Measurements from ENCODE around the gene TSTD1. TPM values are rescaled to one million over a fixed set of nuclear protein-coding genes. Genes with fewer than 3 reads are reported as not detected.

Gene TSTD1
- total and polyA plus RNA-seq, 2 of the 8 experiments (the other 6 are each of a cell fraction or from before 2014, with no cell fraction given), result 60.9 to 314 TPM

GRCh38 chr1:161008869-161009510 lies 29.8 kb downstream of the TSTD1 start:
- no peak for FAIRE-seq
- H3K36me3 ChIP-seq (ENCODE audit: control insufficient read depth in 2 of 4, insufficient read depth in 4 of 4, low read length in 3 of 4), result peaks cover 0 to 11% (median 2%) of the 10 kb centered on the region in 4 experiments; a peak in 3 of 8 replicates
- H3K27me3 ChIP-seq (replicated peaks in 1 of 4; ENCODE audit: control insufficient read depth in 3 of 4, extremely low read depth in 1 of 4, insufficient read depth in 3 of 4, low read length in 3 of 4), result no peaks in the 10 kb centered on the region
- H3K79me1 ChIP-seq (ENCODE audit: low read depth, low read length), result peaks cover 13% of the 10 kb centered on the region
- no peak overlapping the region for H3K4me2 ChIP-seq (ENCODE audit: insufficient read depth in 1 of 2, low read depth in 2 of 2, low read length in 2 of 2)
- no peaks in the 10 kb centered on the region for H3K9me3 ChIP-seq (ENCODE audit: insufficient read depth in 2 of 2, low read depth in 1 of 2, low read length in 1 of 2)
- no peak overlapping the region for H3K14ac ChIP-seq (ENCODE audit: insufficient read length)
- H3K4me1 ChIP-seq (replicated peaks in 1 of 4; ENCODE audit: control insufficient read depth in 3 of 4, insufficient read depth in 4 of 4, low read length in 3 of 4), result peaks cover 7 to 11% (median 9%) of the 10 kb centered on the region in 4 experiments
- peaks cover 7 to 26% of the 10 kb centered on the region in 2 experiments for H4K20me1 ChIP-seq (replicated peaks in 1 of 2; ENCODE audit: control insufficient read depth in 1 of 2, insufficient read depth in 2 of 2, low read length in 2 of 2)
- no peak for TF ChIP-seq KDM1A (IDR thresholded peaks at IDR 0.05; ENCODE audit: borderline replicate concordance, low read length)
- H3K4me3 ChIP-seq (ENCODE audit: extremely low read depth in 1 of 4, insufficient read depth in 2 of 4, low read depth in 3 of 4, low read length in 4 of 4), result no peak overlapping the region
- H3K27ac ChIP-seq (ENCODE audit: low read depth, low read length), result no peak overlapping the region
- H4K91ac ChIP-seq (replicated peaks; ENCODE audit: insufficient read length, low read length), result no peak overlapping the region
- H3K79me2 ChIP-seq (ENCODE audit: control insufficient read depth in 1 of 2, insufficient read depth in 2 of 2, low read length in 2 of 2), result peaks cover 43 to 96% of the 10 kb centered on the region in 2 experiments
- H3K56ac ChIP-seq (replicated peaks; ENCODE audit: insufficient read length, low read depth, low read length), result no peak overlapping the region
- no peak overlapping the region for H2AFZ ChIP-seq (ENCODE audit: low read length)
- no peak overlapping the region for H2BK120ac ChIP-seq (replicated peaks; ENCODE audit: low read depth, low read length)
- H3K23me2 ChIP-seq (ENCODE audit: low read depth, low read length), result no peaks in the 10 kb centered on the region
- H3K18ac ChIP-seq (ENCODE audit: extremely low read depth, low read length), result no peak overlapping the region
- no peak overlapping the region for H2AK5ac ChIP-seq (ENCODE audit: low read depth, low read length)
- no peak overlapping the region for H2BK20ac ChIP-seq (ENCODE audit: low read length)
- H3K23ac ChIP-seq (ENCODE audit: insufficient read length), result no peak overlapping the region
- CTCF ChIA-PET (ENCODE audit: partially characterized antibody), result interaction anchor here (9.8 kb wide), 1 partner anchor 11 kb away, joined by 58 read pairs; no protein-coding TSS in a partner anchor
- no peak overlapping the region for H2BK12ac ChIP-seq (ENCODE audit: low read depth, low read length)
- 90% methylated on average over 4 of the region's 4 CpGs; no CpG with 5 or more reads in 1 of the 2 experiments for WGBS, 2 experiments (ENCODE audit: extremely low coverage in 1 of 2, insufficient coverage in 1 of 2, insufficient read length in 1 of 2, insufficient replicate concordance in 2 of 2, low coverage in 1 of 2, low lambda C conversion rate in 2 of 2, missing lambda C conversion rate in 1 of 2)
- no peak overlapping the region for H2BK5ac ChIP-seq (ENCODE audit: low read depth, low read length)
- H4K5ac ChIP-seq (ENCODE audit: insufficient read length, low read depth, low read length), result no peak overlapping the region
- POLR2A ChIA-PET (ENCODE audit: partially characterized antibody), result interaction anchor here (1.1 to 4.9 kb wide), 2 partner anchors 11 to 12 kb away, joined by 3 to 22 read pairs; partner anchors contain the start of gene F11R
- no peak overlapping the region for H2BK15ac ChIP-seq (ENCODE audit: low read length)
- no peak for DNase-seq (ENCODE audit: low read depth in 1 of 2, low spot score in 2 of 2)
- H4K8ac ChIP-seq (ENCODE audit: extremely low read depth, insufficient read depth, low read length), result no peak overlapping the region
- no peak overlapping the region for H3K4ac ChIP-seq (replicated peaks; ENCODE audit: insufficient read length, low read depth, low read length)
- H3K9ac ChIP-seq (replicated peaks in 1 of 4; ENCODE audit: extremely low read depth in 1 of 4, low read depth in 3 of 4, low read length in 3 of 4), result no peak overlapping the region

Measured in H1 (cell line).